Heart left ventricle (tissue), 16 donors: ENCODE data around the gene KLK2. TPM values are rescaled to one million over a fixed set of nuclear protein-coding genes. Genes with fewer than 3 reads are reported as not detected.

ENCODE experiments used
- ATAC-seq, 4 donors: fragments of 200-7000 bp; cut with Tn5 transposase; one replicate each; pipeline ENCODE4 v1.9.1; 2020 to 2022; ENCODE audit warnings: moderate library complexity in 4 of 4, mild to moderate bottlenecking in 3 of 4, moderate number of reproducible peaks in 1 of 4
- DNase-seq, 5 donors: peaks; one replicate each; pipeline ENCODE4 v3.0.0-alpha.2; 2020
- H3K27ac ChIP-seq, 12 donors: fragments of 200-600 bp; sonication (generic) in 4 of 12; one replicate each; pipeline versions ENCODE4 v1.5.0 to v1.8.0; 2016 to 2022; ENCODE audit warnings: mild to moderate bottlenecking in 2 of 12
- H3K27me3 ChIP-seq, 9 donors: fragments of 200-600 bp; sonication (generic) in 2 of 9; one replicate each; pipeline versions ENCODE4 v1.5.1 to v1.8.0; 2016 to 2022; ENCODE audit warnings: mild to moderate bottlenecking in 3 of 9
- H3K36me3 ChIP-seq, 9 donors: fragments of 200-600 bp; sonication (generic) in 2 of 9; one replicate each; pipeline versions ENCODE4 v1.5.0 to v1.8.0; 2018 to 2022; ENCODE audit warnings: mild to moderate bottlenecking in 2 of 9
- H3K4me1 ChIP-seq, 12 donors: fragments of 200-600 bp; sonication (generic) in 4 of 12; one replicate each; pipeline versions ENCODE4 v1.5.0 to v1.8.0; 2016 to 2022; ENCODE audit warnings: mild to moderate bottlenecking in 3 of 12
- H3K4me3 ChIP-seq, 12 donors: fragments of 200-600 bp; sonication (generic) in 4 of 12; one replicate each; pipeline versions ENCODE4 v1.5.0 to v1.8.0; 2017 to 2022; ENCODE audit warnings: mild to moderate bottlenecking in 9 of 12, moderate library complexity in 4 of 12
- H3K9me3 ChIP-seq, 12 donors: fragments of 200-600 bp; sonication (generic) in 4 of 12; one replicate each; pipeline versions ENCODE4 v1.5.0 to v1.8.0; 2016 to 2022; ENCODE audit warnings: mild to moderate bottlenecking in 1 of 12
- POLR2A ChIP-seq, 2 donors: fragments of 450-650 bp; IDR thresholded peaks; one replicate each; pipeline ENCODE4 v1.6.1; 2017; ENCODE audit warnings: antibody characterized with exemption in 2 of 2, mild to moderate bottlenecking in 2 of 2, moderate library complexity in 2 of 2
- WGBS, 4 donors: extraction: QIAGEN DNeasy Blood & Tissue Kit in 2 of 4; methylation state at CpG; one replicate each; pipeline versions ENCODE4 v1.1.5 to v1.1.7; 2013 to 2018; 5-methylcytosine and 5-hydroxymethylcytosine counted together
- intact Hi-C, 10 donors: fragments of 100-400 bp; cut with DNase I; formaldehyde crosslinking; loops; one replicate each; pipeline versions ENCODE4 v1.11.1 to v1.14.2; 2022
- polyA plus RNA-seq, 2 donors: library from polyadenylated mRNA; stranded (reverse); fragments of 200-250 nt; gene quantifications; one replicate each; pipeline ENCODE4 v1.2.3, GENCODE V29; 2013
- total RNA-seq, 9 donors: library from RNA; depleted of rRNA in 2 of 9; stranded (reverse); fragments of >200 nt in 2 of 9; fragmentation: NEBNext Ultra II Directional in 3 of 9; extraction: Animal tissue kit (Norgen Biotek cat#: 25700) in 3 of 9; gene quantifications; one replicate each; pipeline versions ENCODE4 v1.1.0 to v1.2.4, GENCODE V29; 2016 to 2023
- TF ChIP-seq, protein P1 (sequence below), 12 donors: fragments of 200-600 bp; sonication (generic) in 4 of 12; IDR thresholded peaks; one replicate each; pipeline versions ENCODE4 v1.5.0 to v1.8.0; 2018 to 2022; ENCODE audit warnings: antibody characterized with exemption in 12 of 12, mild to moderate bottlenecking in 5 of 12
- donor health status: ischemic (EF 13 %, LVEDD 7.1; RV severe dilation, severe dysfunction).
- donor health status: healthy with polysubstance abuse.
- donor health status: DM: no; HTN: yes; CAD: no.
- donor health status: DM: no; HTN: no; CAD: no.
- donor health status: ischemic (EF 25% LVEDD 6.9; RV normal size, moderate dysfunction).
- donor health status: ischemic (EF 25% LVEDD 5.7; RV mildly dilated, moderate dysfunction).
- donor health status: healthy.
- donor health status: DM: yes; HTN: yes; CAD: no.
- donor health status: ischemic (EF 35%, LVEDD 5.7; RV mildly dilated, moderate dysfunction).
- donor health status: nonischemic (EF 11% LVEDD 7.7; RV severe dilation, severe dysfunction).
- donor health status: DM: yes; HTN: yes; CAD: no.
- donor health status: PGD.
- donor health status: ischemic (EF 29% LVEDD 5.4; RV normal size, mild dysfunction).
- donor health status: nonischemic (EF 23%, LVEDD 6.1; RV moderate dilation, normal function).

The KLK2 gene
- total and polyA plus RNA-seq, 11 donors: not detected

- no peak for ATAC-seq
Measured at GRCh38 chr19:50897612-50898011, 24.4 kb downstream of the KLK2 start.

GRCh38 chr19:50898018-50898417 lies 24.8 kb downstream of the KLK2 start:
- intact Hi-C loops: no loop called here
- no peak for DNase-seq
- Histone ChIP-seq H3K36me3 (no peaks in the 10 kb centered on the region), H3K4me3 (no peak overlapping the region), H3K27ac (no peak overlapping the region), H3K4me1 (no peaks in the 10 kb centered on the region), H3K27me3 (peaks cover 0 to 27% (median 3%) of the 10 kb centered on the region in 9 donors), H3K9me3 (no peaks in the 10 kb centered on the region)
- no peak for ATAC-seq
- TF ChIP-seq, protein P1, sequence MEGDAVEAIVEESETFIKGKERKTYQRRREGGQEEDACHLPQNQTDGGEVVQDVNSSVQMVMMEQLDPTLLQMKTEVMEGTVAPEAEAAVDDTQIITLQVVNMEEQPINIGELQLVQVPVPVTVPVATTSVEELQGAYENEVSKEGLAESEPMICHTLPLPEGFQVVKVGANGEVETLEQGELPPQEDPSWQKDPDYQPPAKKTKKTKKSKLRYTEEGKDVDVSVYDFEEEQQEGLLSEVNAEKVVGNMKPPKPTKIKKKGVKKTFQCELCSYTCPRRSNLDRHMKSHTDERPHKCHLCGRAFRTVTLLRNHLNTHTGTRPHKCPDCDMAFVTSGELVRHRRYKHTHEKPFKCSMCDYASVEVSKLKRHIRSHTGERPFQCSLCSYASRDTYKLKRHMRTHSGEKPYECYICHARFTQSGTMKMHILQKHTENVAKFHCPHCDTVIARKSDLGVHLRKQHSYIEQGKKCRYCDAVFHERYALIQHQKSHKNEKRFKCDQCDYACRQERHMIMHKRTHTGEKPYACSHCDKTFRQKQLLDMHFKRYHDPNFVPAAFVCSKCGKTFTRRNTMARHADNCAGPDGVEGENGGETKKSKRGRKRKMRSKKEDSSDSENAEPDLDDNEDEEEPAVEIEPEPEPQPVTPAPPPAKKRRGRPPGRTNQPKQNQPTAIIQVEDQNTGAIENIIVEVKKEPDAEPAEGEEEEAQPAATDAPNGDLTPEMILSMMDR (IDR thresholded peaks at IDR 0.05): no peak
- TF ChIP-seq POLR2A (IDR thresholded peaks at IDR 0.05): no peak
- 67 to 73% (median 70%) methylated on average over 4 of the region's 4 CpGs for WGBS, 4 donors

More at GRCh38 chr19:50897612-50898011, 24.4 kb downstream of the KLK2 start:
- TF ChIP-seq, protein P1 (IDR thresholded peaks at IDR 0.05): no peak
- TF ChIP-seq POLR2A (IDR thresholded peaks at IDR 0.05): no peak
- WGBS, 4 donors: 70 to 83% (median 76%) methylated on average over 3 of the region's 3 CpGs
- no peaks in the 10 kb centered on the region for H3K9me3 ChIP-seq
- no peak for DNase-seq
- no peak overlapping the region for H3K27ac ChIP-seq
- H3K4me3 ChIP-seq: no peak overlapping the region
- H3K4me1 ChIP-seq: no peaks in the 10 kb centered on the region
- intact Hi-C loops: no loop called here
- no peaks in the 10 kb centered on the region for H3K36me3 ChIP-seq
- peaks cover 0 to 31% (median 5%) of the 10 kb centered on the region in 9 donors for H3K27me3 ChIP-seq

DNA sequence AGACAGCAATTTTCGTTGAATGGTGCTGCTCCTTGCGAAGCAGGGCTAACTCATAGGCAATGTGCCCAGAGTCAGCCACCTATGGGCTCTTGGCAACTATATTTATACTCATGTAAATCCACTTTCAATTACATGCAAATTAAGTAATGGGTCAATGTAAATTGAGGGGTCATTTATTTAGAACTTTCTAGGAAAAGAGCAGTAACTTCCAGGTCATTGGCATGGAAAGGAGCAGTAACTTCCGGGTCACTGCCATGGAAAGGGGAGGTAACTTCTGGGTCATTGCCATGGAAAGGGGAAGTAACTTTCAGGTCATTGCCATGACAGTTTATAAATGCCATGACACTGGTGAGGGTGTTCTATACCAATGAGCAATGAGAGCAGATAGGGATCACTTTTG lies 26.3 kb downstream of the KLK2 start:
- ATAC-seq: no peak

DNA sequence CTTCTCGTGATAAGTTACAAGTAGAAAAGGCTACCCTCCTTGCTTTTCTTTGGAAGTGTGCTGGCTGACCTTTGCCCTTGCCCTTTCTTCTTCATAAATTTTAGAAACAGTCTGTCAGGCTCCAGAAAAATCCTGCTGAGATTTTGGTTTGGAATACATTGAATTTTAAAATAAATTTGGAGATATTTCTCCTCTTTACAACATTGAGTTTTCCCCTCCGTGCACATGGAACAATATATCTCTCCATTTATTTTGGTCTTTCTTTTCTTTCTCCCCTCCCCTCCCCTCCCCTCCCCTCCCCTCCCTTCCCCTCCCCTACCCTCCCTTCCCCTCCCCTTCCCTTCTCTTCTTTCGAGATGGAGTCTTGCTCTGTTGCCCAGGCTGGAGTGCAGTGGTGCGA lies 29.4 kb downstream of the KLK2 start:
- peaks cover 0 to 41% (median 19%) of the 10 kb centered on the region in 9 donors for H3K27me3 ChIP-seq
- TF ChIP-seq POLR2A (IDR thresholded peaks at IDR 0.05): no peak
- TF ChIP-seq, protein P1 (IDR thresholded peaks at IDR 0.05): no peak
- ATAC-seq (no peak), DNase-seq (no peak)
- H3K36me3 ChIP-seq: no peaks in the 10 kb centered on the region
- H3K4me3 ChIP-seq: no peak overlapping the region
- H3K27ac ChIP-seq: no peak overlapping the region
- 50 to 72% (median 64%) methylated on average over 3 to 4 of the region's 4 CpGs for WGBS, 4 donors
- intact Hi-C loops: no loop called here
- no peaks in the 10 kb centered on the region for H3K4me1 ChIP-seq
- no peaks in the 10 kb centered on the region for H3K9me3 ChIP-seq

More for the DNA sequence above, 26.3 kb downstream of the KLK2 start:
- Histone ChIP-seq H3K9me3 (no peaks in the 10 kb centered on the region), H3K4me3 (no peak overlapping the region), H3K27me3 (peaks cover 0 to 20% (median 6%) of the 10 kb centered on the region in 9 donors), H3K36me3 (no peaks in the 10 kb centered on the region), H3K4me1 (no peaks in the 10 kb centered on the region), H3K27ac (no peak overlapping the region)
- 83 to 89% (median 87%) methylated on average over 3 of the region's 3 CpGs for WGBS, 4 donors
- no peak for TF ChIP-seq POLR2A (IDR thresholded peaks at IDR 0.05)
- TF ChIP-seq, protein P1 (IDR thresholded peaks at IDR 0.05): no peak
- no peak for DNase-seq
- intact Hi-C loops: no loop called here
